ENCODE results near the gene LSM12. TPM values are rescaled to one million over a fixed set of nuclear protein-coding genes. Genes with fewer than 3 reads are reported as not detected.

Gene LSM12
- total RNA-seq, 1 donor from 2014 or later: 57.3 TPM

DNA sequence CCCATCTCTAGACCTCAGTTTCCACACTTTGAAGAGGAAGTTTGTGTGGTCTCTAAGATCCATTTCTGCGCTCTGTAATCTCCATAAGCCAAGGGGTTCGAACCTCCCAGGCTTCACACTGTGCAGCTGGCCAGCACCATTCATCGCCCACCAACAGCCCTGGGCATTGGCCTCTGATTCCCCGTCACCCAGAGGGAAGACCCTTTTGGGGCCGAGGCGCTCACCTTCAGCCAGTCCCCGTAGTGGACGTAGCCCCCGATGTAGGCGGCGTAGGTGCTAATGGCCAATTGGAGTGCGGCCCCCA is 52.4 kb downstream of the LSM12 start:
- intact Hi-C loops (cut with micrococcal nuclease): loop anchor here (1.0 to 10.0 kb wide), 4 partner anchors 8 to 491 kb away; partner anchors contain the start of genes G6PC3, GPATCH8 and TMUB2
- TF ChIP-seq, protein P1, sequence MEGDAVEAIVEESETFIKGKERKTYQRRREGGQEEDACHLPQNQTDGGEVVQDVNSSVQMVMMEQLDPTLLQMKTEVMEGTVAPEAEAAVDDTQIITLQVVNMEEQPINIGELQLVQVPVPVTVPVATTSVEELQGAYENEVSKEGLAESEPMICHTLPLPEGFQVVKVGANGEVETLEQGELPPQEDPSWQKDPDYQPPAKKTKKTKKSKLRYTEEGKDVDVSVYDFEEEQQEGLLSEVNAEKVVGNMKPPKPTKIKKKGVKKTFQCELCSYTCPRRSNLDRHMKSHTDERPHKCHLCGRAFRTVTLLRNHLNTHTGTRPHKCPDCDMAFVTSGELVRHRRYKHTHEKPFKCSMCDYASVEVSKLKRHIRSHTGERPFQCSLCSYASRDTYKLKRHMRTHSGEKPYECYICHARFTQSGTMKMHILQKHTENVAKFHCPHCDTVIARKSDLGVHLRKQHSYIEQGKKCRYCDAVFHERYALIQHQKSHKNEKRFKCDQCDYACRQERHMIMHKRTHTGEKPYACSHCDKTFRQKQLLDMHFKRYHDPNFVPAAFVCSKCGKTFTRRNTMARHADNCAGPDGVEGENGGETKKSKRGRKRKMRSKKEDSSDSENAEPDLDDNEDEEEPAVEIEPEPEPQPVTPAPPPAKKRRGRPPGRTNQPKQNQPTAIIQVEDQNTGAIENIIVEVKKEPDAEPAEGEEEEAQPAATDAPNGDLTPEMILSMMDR (IDR thresholded peaks at IDR 0.05): no peak
- Mint-ChIP-seq H3K4me1 (peaks cover 14% of the 10 kb centered on the region), H3K27me3 (no peaks in the 10 kb centered on the region), H3K36me3 (ENCODE audit: low read depth) (peaks cover 16% of the 10 kb centered on the region), H3K4me3 (peak overlapping the region; percentile 100), H3K27ac (peak overlapping the region; percentile 91), H3K9me3 (no peaks in the 10 kb centered on the region)
- DNase-seq (no peak), ATAC-seq (ENCODE audit: low read depth) (no peak)
- CTCF ChIA-PET: no interaction called here
- POLR2A ChIA-PET: interaction anchor here (0.6 to 2.2 kb wide), 7 partner anchors 30 to 530 kb away, joined by 3 to 16 read pairs (median 4); partner anchors contain the start of genes DHX8, G6PC3, GPATCH8 and HDAC5

DNA sequence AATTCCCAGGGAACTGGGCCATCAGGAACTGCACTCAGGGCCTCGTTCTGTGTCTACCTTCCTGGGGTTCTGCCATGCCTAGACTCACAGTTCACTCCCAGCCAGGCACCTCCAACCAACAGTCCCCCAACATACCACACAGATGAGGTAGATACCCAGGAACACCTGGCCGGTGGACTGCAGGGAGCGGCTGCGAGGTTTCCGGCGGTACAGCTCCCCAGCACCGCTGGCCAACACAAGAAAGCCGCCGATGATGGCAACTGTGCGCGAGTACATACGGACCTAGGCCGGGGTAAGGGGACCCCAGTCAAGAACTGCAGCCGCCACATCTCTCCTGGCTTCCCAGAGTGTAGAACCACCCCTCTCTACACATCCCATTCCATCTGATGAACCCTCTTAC is 53.6 kb downstream of the LSM12 start:
- intact Hi-C loops (cut with micrococcal nuclease): loop anchor here (10.0 kb wide), 1 partner anchor 492 kb away; the partner anchor contains the start of gene GPATCH8
- Mint-ChIP-seq H3K9me3 (no peaks in the 10 kb centered on the region), H3K36me3 (ENCODE audit: low read depth) (peaks cover 16% of the 10 kb centered on the region), H3K27me3 (no peaks in the 10 kb centered on the region), H3K4me1 (peaks cover 20% of the 10 kb centered on the region), H3K4me3 (peak overlapping the region; percentile 38), H3K27ac (no peak overlapping the region)
- CTCF ChIA-PET: no interaction called here
- POLR2A ChIA-PET: no interaction called here
- DNase-seq (no peak), ATAC-seq (ENCODE audit: low read depth) (no peak)
- TF ChIP-seq, protein P1 (IDR thresholded peaks at IDR 0.05): no peak

- TF ChIP-seq, protein P1 (IDR thresholded peaks at IDR 0.05): no peak
- peaks cover 16% of the 10 kb centered on the region for H3K36me3 Mint-ChIP-seq (ENCODE audit: low read depth)
- no peak for ATAC-seq (ENCODE audit: low read depth)
- H3K9me3 Mint-ChIP-seq: no peaks in the 10 kb centered on the region
- POLR2A ChIA-PET: no interaction called here
- H3K4me1 Mint-ChIP-seq: peaks cover 24% of the 10 kb centered on the region
- no peaks in the 10 kb centered on the region for H3K27me3 Mint-ChIP-seq
- no peak overlapping the region for H3K27ac Mint-ChIP-seq
- H3K4me3 Mint-ChIP-seq: no peak overlapping the region
- DNase-seq: no peak
- intact Hi-C loops (cut with micrococcal nuclease): loop anchor here (10.0 kb wide), 1 partner anchor 492 kb away; the partner anchor contains the start of gene GPATCH8
- CTCF ChIA-PET: no interaction called here
Observed at GRCh38 chr17:44012391-44012790, 54.1 kb downstream of the LSM12 start.

DNA sequence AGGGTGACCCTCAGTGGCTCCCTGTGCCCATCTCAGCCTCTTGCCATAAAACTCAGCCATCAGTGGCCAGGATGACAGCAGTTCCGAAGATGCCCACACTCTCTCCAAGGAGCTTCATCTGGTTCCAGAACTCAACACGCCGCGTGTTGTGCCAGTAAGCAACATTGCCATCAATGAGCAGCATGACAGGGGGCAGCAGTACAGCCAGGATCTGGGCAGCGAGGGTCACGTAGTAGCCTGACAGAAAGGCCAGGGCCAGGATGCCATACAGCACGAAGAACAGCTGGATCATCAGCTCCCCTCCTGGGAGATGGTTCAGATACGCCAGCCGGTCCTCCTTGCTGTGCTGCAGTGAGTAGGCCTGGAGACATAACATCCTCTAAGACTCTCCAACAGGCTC is 54.6 kb downstream of the LSM12 start:
- peaks cover 26% of the 10 kb centered on the region for H3K4me1 Mint-ChIP-seq
- POLR2A ChIA-PET: no interaction called here

GRCh38 chr17:44010966-44011647 is 55.4 kb downstream of the LSM12 start:
- peaks cover 18% of the 10 kb centered on the region for H3K36me3 Mint-ChIP-seq (ENCODE audit: low read depth)

More for the DNA sequence above, 54.6 kb downstream of the LSM12 start:
- ATAC-seq (ENCODE audit: low read depth): no peak
- no peak for DNase-seq
- H3K9me3 Mint-ChIP-seq: no peaks in the 10 kb centered on the region
- no peak overlapping the region for H3K27ac Mint-ChIP-seq
- peaks cover 17% of the 10 kb centered on the region for H3K36me3 Mint-ChIP-seq (ENCODE audit: low read depth)
- TF ChIP-seq, protein P1 (IDR thresholded peaks at IDR 0.05): no peak
- CTCF ChIA-PET: no interaction called here
- H3K27me3 Mint-ChIP-seq: no peaks in the 10 kb centered on the region
- intact Hi-C loops (cut with micrococcal nuclease): loop anchor here (10.0 kb wide), 1 partner anchor 493 kb away; the partner anchor contains the start of gene GPATCH8
- no peak overlapping the region for H3K4me3 Mint-ChIP-seq

More at GRCh38 chr17:44010966-44011647, 55.4 kb downstream of the LSM12 start:
- ChIA-PET POLR2A (interaction anchor here (0.6 kb wide), 1 partner anchor 46 kb away, joined by 3 read pairs; no protein-coding TSS in a partner anchor), CTCF (no interaction called here)
- ATAC-seq (ENCODE audit: low read depth) (no peak), DNase-seq (no peak)
- H3K4me3 Mint-ChIP-seq: no peak overlapping the region
- intact Hi-C loops (cut with micrococcal nuclease): loop anchor here (10.0 kb wide), 1 partner anchor 494 kb away; the partner anchor contains the start of gene GPATCH8
- no peaks in the 10 kb centered on the region for H3K9me3 Mint-ChIP-seq
- peak overlapping the region; percentile 24 for H3K27ac Mint-ChIP-seq
- peaks cover 31% of the 10 kb centered on the region for H3K4me1 Mint-ChIP-seq
- H3K27me3 Mint-ChIP-seq: peaks cover 2% of the 10 kb centered on the region
- TF ChIP-seq, protein P1 (IDR thresholded peaks at IDR 0.05): no peak
